Muscle of leg (tissue), 11 donors: ENCODE data around the gene CAP2. TPM values are rescaled to one million over a fixed set of nuclear protein-coding genes. Genes with fewer than 3 reads are reported as not detected.

Experiments
- DNase-seq: peaks from one replicate; pipeline ENCODE4 v3.0.0; 2013
- H3K27ac ChIP-seq: one replicate; pipeline ENCODE4 v1.5.1; 2013; ENCODE audit warnings: mild to moderate bottlenecking, low read length, control low read depth
- H3K27me3 ChIP-seq: one replicate; pipeline ENCODE4 v1.6.1; 2013; ENCODE audit warnings: low read length; ENCODE audit not compliant: control insufficient read depth, insufficient read depth
- H3K36me3 ChIP-seq: one replicate; pipeline ENCODE4 v1.6.1; 2013; ENCODE audit warnings: low read length; ENCODE audit not compliant: control insufficient read depth, insufficient read depth
- H3K4me1 ChIP-seq: one replicate; pipeline ENCODE4 v1.6.1; 2013; ENCODE audit warnings: low read length; ENCODE audit not compliant: control insufficient read depth, insufficient read depth
- H3K4me3 ChIP-seq: one replicate; pipeline ENCODE4 v1.5.1; 2013; ENCODE audit warnings: low read length, control low read depth
- H3K9me3 ChIP-seq: replicated peaks from 2 replicates; pipeline ENCODE4 v1.6.1; 2013; ENCODE audit warnings: low read depth, low read length; ENCODE audit not compliant: control insufficient read depth
- WGBS: methylation state at CpG from one replicate; pipeline ENCODE4 v1.1.5; 2013; ENCODE audit warnings: missing lambda C conversion rate; ENCODE audit not compliant: insufficient coverage; 5-methylcytosine and 5-hydroxymethylcytosine counted together
- polyA plus RNA-seq, 8 donors: library from polyadenylated mRNA; unstranded; fragments of 120-200 nt; gene quantifications; one replicate each; pipeline versions ENCODE4 v1.2.1 to v1.2.3, GENCODE V29; 2013; ENCODE audit warnings: inconsistent platforms in 1 of 8, low replicate concordance in 1 of 8; ENCODE audit not compliant: insufficient read length in 8 of 8, insufficient read depth in 1 of 8
- total RNA-seq: library from RNA; stranded (reverse); fragments of 120-200 nt; gene quantifications from one replicate; pipeline ENCODE4 v1.2.4, GENCODE V29; 2013

Gene CAP2
- total and polyA plus RNA-seq, 9 donors = 56.3 to 201 (median 148) TPM

DNA sequence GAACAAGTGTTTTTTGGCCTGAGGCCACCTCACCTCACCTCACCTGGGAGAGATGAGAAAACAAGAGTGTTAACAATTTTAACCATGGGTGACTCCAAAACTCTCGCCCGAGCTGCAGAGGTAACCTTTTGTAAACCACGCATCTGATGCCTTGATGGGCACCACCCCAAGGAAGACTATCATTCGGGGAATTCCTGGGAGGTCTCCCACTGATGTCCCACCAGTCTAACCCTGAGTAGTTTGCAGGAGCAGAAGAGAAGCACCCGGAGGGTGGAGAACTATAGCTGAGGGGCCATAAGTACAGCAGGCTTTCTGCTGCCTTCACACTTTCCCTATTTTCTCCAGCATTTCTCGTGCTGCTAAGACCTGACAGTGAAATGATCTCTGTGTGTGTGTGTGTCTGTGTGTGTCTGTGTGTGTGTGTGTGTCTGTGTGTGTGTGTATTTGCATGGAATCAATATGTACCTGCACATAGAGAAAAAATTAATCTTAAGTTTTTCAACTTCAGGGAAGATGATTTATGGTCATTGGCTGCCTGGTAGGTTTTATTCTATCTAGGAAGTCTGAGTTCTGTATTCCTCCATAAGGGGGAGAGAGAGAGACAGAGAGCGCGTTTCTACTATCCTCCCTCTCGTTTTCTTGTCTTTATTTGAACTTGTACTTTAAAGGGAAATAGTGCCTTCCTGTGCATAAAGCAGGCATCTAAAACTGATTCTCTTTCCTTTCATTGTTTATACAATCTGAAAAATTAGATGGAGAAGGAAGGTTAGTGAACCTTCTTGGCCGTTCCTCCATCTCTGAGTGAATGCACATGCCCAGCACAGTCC is 75.8 kb downstream of the CAP2 start:
- H3K27me3 ChIP-seq = no peaks in the 10 kb centered on the region
- H3K9me3 ChIP-seq = no peaks in the 10 kb centered on the region
- no peak for DNase-seq
- no peak overlapping the region for H3K4me3 ChIP-seq
- WGBS = 80% methylated on average over 2 of the region's 10 CpGs
- H3K27ac ChIP-seq = no peak overlapping the region
- peaks cover 21% of the 10 kb centered on the region for H3K36me3 ChIP-seq
- peaks cover 12% of the 10 kb centered on the region for H3K4me1 ChIP-seq

DNA sequence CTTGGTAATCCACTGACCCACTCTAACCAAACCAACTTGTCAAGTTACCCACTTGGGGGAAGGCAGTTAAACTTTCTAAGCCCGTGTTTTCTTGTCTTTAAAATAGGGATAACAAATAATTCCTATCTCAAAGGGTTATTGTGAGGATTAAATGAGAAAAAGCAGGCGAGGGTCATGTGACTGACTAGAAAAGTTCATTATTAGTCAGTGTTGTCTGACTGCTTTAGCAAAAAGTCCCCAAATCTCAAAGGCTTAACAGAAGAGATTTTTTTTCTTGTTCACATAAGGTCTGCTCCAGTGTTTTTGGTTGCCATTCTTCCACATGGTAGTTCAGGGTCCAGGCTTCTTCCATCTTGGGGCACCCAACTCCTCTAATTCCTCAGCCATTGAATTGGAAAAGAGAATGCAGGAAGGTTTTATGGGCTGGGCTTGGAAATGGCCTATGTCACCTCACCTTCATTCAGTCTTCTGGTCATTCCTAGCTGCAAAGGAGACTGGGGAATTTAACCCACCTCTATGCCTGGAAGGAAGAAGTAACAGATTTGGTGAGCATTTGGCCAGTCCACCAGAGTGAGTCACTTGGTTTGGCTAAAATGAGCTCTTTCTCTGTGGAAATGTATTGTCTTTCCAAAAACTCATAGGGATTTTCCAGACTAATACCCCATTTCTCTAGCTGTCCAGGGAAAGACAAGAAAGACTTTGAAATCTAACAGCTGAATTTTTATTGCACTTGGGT is 77.0 kb downstream of the CAP2 start:
- Histone ChIP-seq H3K9me3 (no peaks in the 10 kb centered on the region), H3K27me3 (no peaks in the 10 kb centered on the region), H3K27ac (peak overlapping the region; percentile 53), H3K4me3 (no peak overlapping the region), H3K4me1 (peaks cover 13% of the 10 kb centered on the region), H3K36me3 (peaks cover 14% of the 10 kb centered on the region)
- peak; percentile 30 for DNase-seq
- WGBS = no CpG with 5 or more reads among the region's 2 CpGs

DNA sequence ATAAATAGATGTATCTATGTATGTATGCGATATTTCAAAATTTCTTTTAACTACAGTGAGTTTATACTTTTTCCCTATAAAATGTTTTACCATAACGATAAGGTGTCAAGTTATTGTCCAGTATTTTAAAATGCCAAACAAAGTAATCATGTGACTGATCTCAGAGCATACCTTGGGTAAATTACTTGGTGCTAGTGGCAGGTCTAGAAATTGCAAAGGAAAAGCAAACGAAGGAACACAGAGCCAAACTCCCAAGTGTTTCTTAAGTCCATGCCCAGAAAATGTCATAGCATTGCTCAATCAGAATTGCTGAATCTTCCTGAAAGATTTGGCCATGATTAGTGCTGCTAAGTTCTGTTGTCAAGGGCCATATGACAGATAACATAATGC is 77.5 kb downstream of the CAP2 start:
- whole genome bisulfite sequencing = 60% methylated on average over 1 of the region's 3 CpGs
- Histone ChIP-seq H3K27me3 (no peaks in the 10 kb centered on the region), H3K36me3 (peaks cover 9% of the 10 kb centered on the region), H3K27ac (peak overlapping the region; percentile 31), H3K9me3 (no peaks in the 10 kb centered on the region), H3K4me1 (peaks cover 15% of the 10 kb centered on the region), H3K4me3 (no peak overlapping the region)
- DNase-seq = no peak

DNA sequence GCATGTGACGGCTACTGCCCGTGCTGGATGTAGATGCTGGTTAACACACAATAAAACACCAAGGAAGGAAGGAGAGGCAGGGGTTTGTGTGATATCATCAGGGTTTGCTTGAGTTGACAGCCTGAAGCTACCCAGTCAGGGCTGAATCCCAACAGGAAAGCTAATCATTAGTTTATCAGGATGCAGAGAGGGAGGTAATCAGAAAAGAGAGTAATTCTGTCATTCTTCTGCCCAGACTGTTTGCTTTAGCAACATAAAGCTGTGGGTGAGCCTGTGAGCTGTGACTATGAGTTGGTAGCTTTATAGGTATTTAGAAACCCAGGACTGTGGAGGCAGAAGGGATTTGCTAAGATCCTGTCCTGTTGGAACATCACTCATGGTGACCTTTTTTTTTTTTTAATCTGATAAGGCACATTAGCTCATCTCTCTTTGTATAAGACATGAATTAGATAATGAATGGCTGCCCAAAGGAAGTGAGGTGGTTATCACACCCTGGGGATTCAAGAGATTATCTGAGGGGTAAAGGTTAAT is 79.3 kb downstream of the CAP2 start:
- peak overlapping the region; percentile 83 for H3K27ac ChIP-seq
- H3K4me1 ChIP-seq = peaks cover 15% of the 10 kb centered on the region
- no CpG with 5 or more reads among the region's 2 CpGs for WGBS
- no peak for DNase-seq
- no peaks in the 10 kb centered on the region for H3K27me3 ChIP-seq
- no peaks in the 10 kb centered on the region for H3K9me3 ChIP-seq
- peaks cover 2% of the 10 kb centered on the region for H3K36me3 ChIP-seq
- no peak overlapping the region for H3K4me3 ChIP-seq

DNA sequence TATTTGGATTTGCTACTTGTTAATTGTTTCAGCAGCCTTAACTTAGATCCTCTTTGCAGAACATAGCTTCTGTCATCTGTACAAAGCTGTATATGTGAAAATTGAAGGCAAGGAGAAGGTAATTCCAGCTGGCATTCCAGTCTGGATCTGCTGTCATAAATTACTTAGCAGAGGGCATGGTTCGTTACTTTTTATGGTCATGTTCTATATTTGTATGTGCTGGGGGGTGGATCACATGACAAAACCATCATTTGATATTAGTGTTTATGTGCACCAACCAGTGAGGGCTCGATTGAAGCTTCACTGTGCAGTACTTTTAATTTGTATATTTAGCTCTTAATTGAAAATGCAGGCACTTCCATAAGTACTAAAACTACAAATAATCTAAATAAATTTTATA is 80.2 kb downstream of the CAP2 start:
- WGBS = no CpG with 5 or more reads among the region's 2 CpGs
- H3K36me3 ChIP-seq = no peaks in the 10 kb centered on the region
- no peaks in the 10 kb centered on the region for H3K9me3 ChIP-seq
- DNase-seq = peak; percentile 77
- no peak overlapping the region for H3K4me3 ChIP-seq
- H3K4me1 ChIP-seq = peaks cover 15% of the 10 kb centered on the region
- H3K27me3 ChIP-seq = no peaks in the 10 kb centered on the region
- peak overlapping the region; percentile 83 for H3K27ac ChIP-seq

DNA sequence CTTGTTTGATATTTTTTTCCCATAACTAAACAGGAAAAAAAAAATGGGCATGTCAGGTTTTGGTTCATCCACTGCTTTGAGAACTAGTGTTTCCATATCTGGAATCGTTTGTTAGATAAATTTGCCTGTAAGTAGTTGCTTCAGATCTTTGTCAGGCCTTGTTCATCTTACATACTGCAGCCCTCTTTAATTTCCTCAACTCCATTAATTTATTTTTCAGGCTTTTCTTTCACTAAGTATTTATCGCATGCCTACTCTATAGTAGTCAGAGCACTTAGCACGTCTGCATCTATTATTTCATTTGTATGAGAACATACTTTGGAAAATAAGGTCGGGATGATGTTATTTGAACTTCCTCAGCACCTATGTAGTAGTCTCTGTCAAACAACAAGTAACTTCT is 80.9 kb downstream of the CAP2 start:
- H3K4me3 ChIP-seq = no peak overlapping the region
- no peaks in the 10 kb centered on the region for H3K9me3 ChIP-seq
- no CpG with 5 or more reads among the region's 4 CpGs for WGBS
- H3K27me3 ChIP-seq = no peaks in the 10 kb centered on the region
- H3K36me3 ChIP-seq = no peaks in the 10 kb centered on the region
- DNase-seq = no peak
- H3K27ac ChIP-seq = peak overlapping the region; percentile 80
- H3K4me1 ChIP-seq = peaks cover 15% of the 10 kb centered on the region

DNA sequence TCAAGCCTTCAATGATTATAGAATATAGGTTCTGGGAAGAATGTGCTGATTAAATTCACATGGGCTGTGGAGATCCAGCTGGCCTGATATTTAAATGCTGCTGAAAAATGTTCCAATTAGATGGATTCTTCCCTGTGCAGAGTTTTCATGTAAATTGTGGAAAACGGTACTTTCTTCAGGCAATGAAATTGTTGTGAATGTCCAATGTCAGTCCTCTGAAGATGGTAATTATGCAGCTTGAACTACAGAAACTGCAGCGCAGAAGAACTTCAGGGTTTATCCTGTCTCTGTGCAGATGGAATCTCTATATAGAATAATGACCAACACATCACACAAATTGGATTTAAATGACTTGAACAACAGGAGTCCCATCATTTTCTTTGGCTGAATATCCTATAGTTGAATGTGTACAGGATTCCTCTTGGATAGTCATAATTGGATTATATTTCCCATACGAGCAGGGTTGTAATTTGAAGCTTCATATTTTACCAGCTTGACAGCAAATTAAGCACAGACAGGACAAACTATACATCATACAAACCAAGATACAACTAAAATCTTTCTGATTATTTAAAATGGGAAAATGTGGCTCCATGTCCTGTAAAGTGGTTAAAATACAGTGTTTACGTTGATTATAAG is 82.3 kb downstream of the CAP2 start:
- no peak overlapping the region for H3K27ac ChIP-seq
- no peaks in the 10 kb centered on the region for H3K9me3 ChIP-seq
- 17% methylated on average over 1 of the region's 4 CpGs for WGBS
- H3K27me3 ChIP-seq = no peaks in the 10 kb centered on the region
- H3K4me1 ChIP-seq = peaks cover 11% of the 10 kb centered on the region
- H3K4me3 ChIP-seq = no peak overlapping the region
- DNase-seq = no peak
- H3K36me3 ChIP-seq = no peaks in the 10 kb centered on the region

DNA sequence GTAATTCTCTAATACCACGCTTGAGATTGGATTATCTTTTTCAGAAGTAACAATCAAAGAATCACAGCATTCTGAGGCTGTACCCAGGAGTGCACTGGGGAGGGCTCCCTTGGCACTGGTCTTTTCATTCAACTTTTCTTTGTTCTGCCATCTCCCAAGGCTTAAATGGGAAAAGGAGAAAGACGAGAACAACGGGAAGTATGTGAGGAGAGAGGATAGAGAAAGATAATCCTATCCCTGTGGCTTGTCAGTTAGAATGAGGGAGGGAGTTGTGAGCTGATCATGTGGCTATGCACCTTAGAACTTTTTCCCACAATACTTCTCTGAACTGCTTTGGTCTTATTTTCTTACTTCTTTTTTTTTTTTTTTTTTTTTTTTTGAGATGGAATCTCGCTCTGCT is 83.1 kb downstream of the CAP2 start:
- Histone ChIP-seq H3K36me3 (no peaks in the 10 kb centered on the region), H3K27me3 (no peaks in the 10 kb centered on the region), H3K9me3 (no peaks in the 10 kb centered on the region), H3K4me3 (no peak overlapping the region), H3K27ac (peak overlapping the region; percentile 39), H3K4me1 (peaks cover 11% of the 10 kb centered on the region)
- DNase-seq = no peak
- no CpG with 5 or more reads among the region's 4 CpGs for WGBS

DNA sequence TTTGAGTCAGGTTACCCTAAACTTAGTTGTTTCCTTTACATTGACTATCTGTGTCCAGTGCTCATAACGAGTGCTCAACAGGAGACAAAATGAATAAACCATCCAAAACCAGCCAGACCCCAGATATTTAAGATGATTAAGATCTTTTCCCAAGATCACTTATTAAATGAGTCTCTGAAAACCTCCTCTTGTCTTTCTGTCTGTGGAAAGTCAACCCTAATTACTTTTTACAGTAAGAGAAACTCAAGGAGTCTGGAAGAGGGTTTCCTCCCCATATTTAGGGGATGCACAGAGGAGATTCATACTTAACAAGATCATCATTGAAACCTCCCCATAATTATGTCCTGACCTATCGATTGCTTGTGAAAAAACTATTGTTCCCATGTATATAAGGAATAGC is 84.0 kb downstream of the CAP2 start:
- no CpG with 5 or more reads among the region's 2 CpGs for WGBS
- no peaks in the 10 kb centered on the region for H3K27me3 ChIP-seq

More for the DNA sequence above, 84.0 kb downstream of the CAP2 start:
- Histone ChIP-seq H3K4me1 (peaks cover 11% of the 10 kb centered on the region), H3K4me3 (no peak overlapping the region), H3K27ac (no peak overlapping the region), H3K9me3 (no peaks in the 10 kb centered on the region), H3K36me3 (no peaks in the 10 kb centered on the region)
- DNase-seq = no peak
